ENCODE measurements around the gene BCLAF1.
A peak's percentile ranks its signal among the peaks of the same experiment; 100 is the strongest.

The BCLAF1 gene

GRCh38 chr6:136289579-136290409 is at the start of gene BCLAF1:
Gene BCLAF1 (minus strand): TSS chr6:136289846. CDS start chr6:136279866, 9,980 bp downstream.
- peak; percentile 100 for DNase-seq

- DNase-seq: peak; percentile 29
Measured at GRCh38 chr6:136338486-136338885, 48.8 kb upstream of the BCLAF1 start.

GRCh38 chr6:136337606-136338005 is 48.0 kb upstream of the BCLAF1 start:
- no peak for DNase-seq

- no peak for DNase-seq
Measured at GRCh38 chr6:136337121-136337520, 47.5 kb upstream of the BCLAF1 start.

GRCh38 chr6:136335736-136336363 is 46.2 kb upstream of the BCLAF1 start:
- no peak for DNase-seq

GRCh38 chr6:136334853-136335252 is 45.2 kb upstream of the BCLAF1 start:
- DNase-seq: peak; percentile 54

- no peak for DNase-seq
Measured at GRCh38 chr6:136334465-136334846, 44.8 kb upstream of the BCLAF1 start.

GRCh38 chr6:136333824-136334464 is 44.3 kb upstream of the BCLAF1 start:
- peak; percentile 86 for DNase-seq

GRCh38 chr6:136331461-136331860 is 41.8 kb upstream of the BCLAF1 start:
- DNase-seq: no peak

- DNase-seq: no peak
Measured at GRCh38 chr6:136330634-136331033, 41.0 kb upstream of the BCLAF1 start.

- DNase-seq: peak; percentile 36
Measured at GRCh38 chr6:136326038-136326553, 36.5 kb upstream of the BCLAF1 start.

GRCh38 chr6:136324686-136325380 is 35.2 kb upstream of the BCLAF1 start:
- DNase-seq: no peak

- no peak for DNase-seq
Measured at GRCh38 chr6:136323431-136324112, 33.9 kb upstream of the BCLAF1 start.

GRCh38 chr6:136319732-136320131 is 30.1 kb upstream of the BCLAF1 start:
- no peak for DNase-seq

GRCh38 chr6:136318676-136319075 is 29.0 kb upstream of the BCLAF1 start:
- no peak for DNase-seq

- DNase-seq: no peak
Measured at GRCh38 chr6:136317971-136318370, 28.3 kb upstream of the BCLAF1 start.

GRCh38 chr6:136317021-136317694 is 27.5 kb upstream of the BCLAF1 start:
- peak; percentile 86 for DNase-seq

GRCh38 chr6:136315594-136315993 is 25.9 kb upstream of the BCLAF1 start:
- DNase-seq: no peak

- DNase-seq: no peak
Measured at GRCh38 chr6:136312975-136313374, 23.3 kb upstream of the BCLAF1 start.

GRCh38 chr6:136309729-136310311 is 20.2 kb upstream of the BCLAF1 start:
- no peak for DNase-seq

- DNase-seq: no peak
Measured at GRCh38 chr6:136309171-136309570, 19.5 kb upstream of the BCLAF1 start.
